ENCODE measurements around the gene DEGS1.
A peak's percentile ranks its signal among the peaks of the same experiment; 100 is the strongest.

The DEGS1 gene

DNA sequence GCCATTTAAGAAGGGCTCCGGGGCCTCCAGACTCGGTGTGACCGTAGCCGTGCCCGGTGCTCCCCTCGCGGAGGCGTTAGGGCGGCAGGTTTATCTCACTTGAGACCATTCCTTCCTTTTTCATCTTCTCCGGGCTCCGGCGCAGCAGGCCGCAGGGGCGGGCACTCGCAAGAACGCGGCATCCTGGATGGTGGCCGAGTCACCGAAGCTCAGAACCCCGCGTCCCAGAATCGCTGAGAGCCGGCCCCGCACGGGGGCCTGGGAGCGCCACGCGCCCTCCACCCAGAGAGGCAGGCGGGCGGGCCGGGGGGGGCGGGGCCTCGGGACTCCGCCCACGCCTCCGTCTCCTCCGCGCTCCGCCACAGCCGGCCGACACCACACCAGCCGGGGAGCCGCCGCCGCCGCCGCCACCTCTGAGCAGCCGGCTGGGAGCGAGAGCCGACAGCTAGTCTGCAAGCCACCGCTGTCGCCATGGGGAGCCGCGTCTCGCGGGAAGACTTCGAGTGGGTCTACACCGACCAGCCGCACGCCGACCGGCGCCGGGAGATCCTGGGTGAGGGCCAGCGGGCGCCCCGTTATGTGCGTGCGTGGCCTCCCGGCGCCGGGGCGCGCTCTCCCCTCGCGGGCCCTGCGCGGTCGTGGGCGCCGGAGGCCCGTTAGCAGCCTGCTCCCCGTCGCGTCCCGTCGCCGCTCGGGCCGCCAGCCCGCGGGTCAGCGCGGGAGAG is at the start of gene DEGS1:
TSS of gene DEGS1 (plus strand) at position 375 of the 725 bp plus-strand sequence. CDS start at position 472, 97 bp downstream.
- peak; percentile 36 for DNase-seq

DNA sequence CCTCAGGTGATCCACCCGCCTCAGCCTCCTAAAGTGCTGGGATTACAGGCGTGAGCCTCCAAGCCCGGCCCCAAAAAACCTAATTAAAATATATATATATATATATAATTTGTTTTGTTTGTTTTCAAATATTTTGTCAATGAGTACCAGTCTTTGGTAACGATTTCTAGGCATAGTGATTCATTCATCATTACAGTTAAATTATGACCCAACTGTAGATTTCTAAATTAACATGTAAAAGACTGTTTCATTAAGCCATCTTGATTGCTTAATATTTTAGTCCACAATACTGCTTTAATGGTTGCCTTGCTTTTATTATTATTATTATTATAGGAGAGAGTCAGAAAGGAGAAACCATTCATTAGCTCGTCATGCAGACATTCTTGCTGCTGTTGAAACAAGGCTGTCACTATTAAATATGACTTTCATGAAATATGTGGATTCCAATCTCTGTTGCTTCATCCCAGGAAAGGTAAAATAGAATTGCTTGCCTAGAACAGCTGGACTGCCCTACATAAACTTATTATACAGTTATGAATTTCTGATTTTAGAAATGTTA is 49.2 kb upstream of the DEGS1 start:
- DNase-seq: peak; percentile 2

- no peak for DNase-seq
Measured at GRCh38 chr1:224137518-224137917, 45.5 kb upstream of the DEGS1 start.

DNA sequence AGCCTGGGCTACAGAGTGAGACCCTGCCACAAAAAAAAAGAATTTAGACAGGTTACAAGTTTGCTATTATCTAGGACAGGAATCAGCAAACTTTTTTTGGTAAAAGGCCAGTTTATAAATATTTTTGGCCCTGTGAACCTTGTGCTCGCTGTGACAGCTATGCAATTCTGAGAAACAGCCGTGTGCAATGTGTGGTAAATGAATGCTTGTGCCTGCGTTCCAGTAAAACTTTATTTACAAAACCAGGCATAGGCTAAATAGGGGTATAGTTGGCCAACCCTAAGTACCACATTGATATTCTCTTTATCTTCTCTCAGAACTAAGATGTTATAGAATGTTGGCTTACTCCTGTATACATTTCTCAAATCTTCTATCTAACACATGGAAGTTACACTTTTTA is 44.8 kb upstream of the DEGS1 start:
- DNase-seq: no peak

- no peak for DNase-seq
Measured at GRCh38 chr1:224141693-224142092, 41.3 kb upstream of the DEGS1 start.

DNA sequence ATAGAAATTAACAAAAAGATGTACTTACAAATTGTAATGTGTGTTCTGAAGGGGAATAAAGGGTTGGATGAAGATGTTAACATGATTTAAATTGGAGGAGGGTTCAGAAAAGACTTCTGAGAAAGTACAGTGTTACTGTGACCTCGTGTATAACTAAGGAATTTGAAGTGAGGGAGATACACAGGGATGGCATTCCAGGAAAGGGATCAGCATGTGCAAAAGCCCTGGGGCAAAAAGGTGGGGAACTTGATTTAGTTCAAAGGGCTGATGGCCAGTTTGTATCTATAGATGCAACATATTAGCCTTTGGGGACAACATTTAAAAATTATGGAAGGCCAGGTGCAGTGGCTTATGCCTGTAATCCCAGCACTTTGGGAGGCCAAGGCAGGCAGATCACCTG is 33.3 kb upstream of the DEGS1 start:
- DNase-seq: no peak

DNA sequence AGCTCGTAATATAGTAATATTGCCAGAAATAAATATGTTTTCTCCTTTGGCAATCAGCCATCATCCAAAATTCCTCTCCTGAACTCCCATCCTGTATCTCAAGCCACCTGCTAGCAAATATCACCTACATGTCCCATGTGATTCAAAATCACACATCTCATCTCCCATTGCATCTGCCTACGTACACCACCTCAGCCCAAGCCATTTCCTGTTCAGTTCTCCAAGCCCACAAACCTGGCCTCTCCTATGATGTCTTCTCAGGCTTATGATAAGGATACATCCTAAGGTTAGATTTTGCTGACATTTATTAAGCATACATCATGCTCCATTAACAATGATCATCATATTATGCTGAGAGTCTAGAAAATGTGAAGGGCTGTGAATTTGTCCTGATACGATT is 31.9 kb upstream of the DEGS1 start:
- DNase-seq: no peak

DNA sequence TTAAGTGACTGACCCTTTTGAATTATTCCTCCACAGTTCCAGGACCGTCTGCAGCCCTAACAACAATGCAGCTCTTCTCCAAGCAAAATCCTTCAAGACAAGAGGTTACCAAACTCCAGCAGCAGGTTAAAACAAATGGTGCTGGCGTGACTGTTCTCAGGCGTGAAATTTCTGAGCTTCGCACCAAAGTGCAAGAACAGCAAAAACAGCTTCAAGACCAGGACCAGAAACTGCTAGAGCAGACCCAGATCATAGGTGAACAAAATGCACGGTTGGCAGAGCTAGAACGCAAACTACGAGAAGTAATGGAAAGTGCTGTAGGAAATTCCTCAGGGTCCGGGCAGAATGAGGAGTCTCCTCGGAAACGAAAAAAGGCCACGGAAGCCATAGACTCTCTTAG is 25.7 kb upstream of the DEGS1 start:
- no peak for DNase-seq

DNA sequence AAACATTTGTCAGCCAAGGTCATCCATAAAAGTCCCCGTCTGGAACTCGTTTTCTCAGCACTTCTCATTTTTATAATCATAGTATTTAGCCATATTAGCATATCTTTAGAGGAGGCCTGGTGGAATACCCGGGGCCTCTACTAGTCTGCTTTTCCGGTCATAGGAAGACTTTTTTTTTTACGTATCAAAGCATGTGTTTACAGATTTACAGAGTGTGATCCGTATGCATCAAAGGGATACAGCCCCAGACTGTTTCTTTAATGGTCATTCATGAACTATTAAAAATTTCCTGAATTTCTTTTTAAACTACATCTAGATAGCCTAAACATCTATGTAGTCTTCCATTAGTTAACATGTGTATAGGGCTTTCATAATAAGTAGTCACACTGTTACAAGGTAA is 23.5 kb upstream of the DEGS1 start:
- no peak for DNase-seq

DNA sequence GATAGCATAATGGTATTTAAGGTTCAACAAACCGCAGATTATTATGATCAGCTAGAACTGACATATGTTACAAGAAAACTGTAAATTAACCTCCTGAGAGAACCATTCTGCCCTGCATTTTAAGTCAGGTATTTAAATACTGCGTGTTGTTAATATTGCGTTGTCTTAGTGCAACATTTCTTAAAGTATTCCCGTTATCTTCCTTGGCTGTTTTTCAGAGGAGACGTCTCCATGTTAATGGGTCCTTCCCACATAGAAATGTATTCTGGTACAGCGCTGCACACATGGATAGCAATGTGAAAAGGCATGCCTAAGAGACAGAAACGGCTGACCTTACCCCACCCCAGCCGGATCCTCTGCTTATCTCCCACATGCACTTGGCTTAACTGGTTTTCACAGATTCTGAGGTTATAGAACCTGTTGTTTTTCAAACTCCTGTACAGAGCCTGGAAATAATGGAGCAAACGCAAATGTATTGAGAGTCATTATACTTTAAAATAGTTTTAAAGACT is 22.8 kb upstream of the DEGS1 start:
- no peak for DNase-seq

- DNase-seq: no peak
Measured at GRCh38 chr1:224162768-224163167, 20.3 kb upstream of the DEGS1 start.

DNA sequence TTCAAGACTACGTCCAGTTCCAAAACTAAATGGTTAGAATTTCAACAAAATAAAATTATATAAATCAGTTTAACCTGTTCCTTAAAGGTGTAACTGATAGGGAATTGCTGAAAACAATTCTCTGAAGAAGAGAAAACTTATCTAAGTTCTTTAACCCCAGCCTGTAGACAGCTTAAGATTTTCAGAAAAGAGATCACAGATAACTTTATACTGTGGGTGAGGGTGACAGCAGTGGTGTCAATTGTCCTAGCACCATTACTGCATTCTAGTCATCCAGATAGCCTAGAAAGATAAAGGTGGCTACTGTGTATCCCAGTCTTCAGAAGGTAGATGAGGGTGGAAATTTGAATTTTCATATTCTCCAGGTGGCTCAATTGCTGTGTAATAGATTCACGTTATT is 19.7 kb upstream of the DEGS1 start:
- DNase-seq: no peak

- DNase-seq: no peak
Measured at GRCh38 chr1:224168859-224169380, 14.1 kb upstream of the DEGS1 start.

GRCh38 chr1:224169718-224170270 is 13.2 kb upstream of the DEGS1 start:
- no peak for DNase-seq

GRCh38 chr1:224170343-224170742 is 12.7 kb upstream of the DEGS1 start:
- DNase-seq: no peak

DNA sequence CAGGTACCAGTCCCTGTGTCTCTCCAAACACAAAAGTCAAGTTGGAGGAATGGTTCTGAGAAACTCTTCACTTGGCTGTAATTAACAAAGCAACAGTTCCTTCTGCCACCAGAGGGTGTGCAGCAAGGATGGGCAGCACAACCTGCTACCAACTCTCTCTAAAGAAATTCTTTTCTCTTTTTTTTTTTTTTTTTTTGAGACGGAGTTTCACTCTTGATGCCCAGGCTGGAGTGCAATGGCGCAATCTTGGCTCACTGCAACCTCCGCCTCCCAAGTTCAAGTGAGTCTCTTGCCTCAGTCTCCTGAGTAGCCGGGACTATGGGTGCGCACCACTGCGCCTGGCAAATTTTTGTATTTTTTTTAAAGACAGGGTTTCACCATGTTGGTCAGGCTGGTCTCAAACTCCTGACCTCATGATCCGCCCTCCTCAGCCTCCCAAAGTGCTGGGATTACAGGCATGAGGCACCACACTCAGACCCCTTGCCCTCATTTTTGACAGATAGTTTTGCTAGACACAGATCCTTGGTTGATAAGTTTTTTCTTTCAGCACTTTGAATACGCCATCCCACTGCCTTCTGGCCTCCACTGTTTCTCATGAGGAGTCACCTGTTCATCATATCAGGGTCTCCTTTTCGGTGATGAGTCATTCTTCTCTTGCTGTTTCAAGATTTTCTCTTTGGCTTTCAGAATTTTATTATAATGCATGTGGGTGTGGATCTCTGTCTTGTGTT is 12.1 kb upstream of the DEGS1 start:
- no peak for DNase-seq

GRCh38 chr1:224172229-224172628 is 10.8 kb upstream of the DEGS1 start:
- DNase-seq: no peak

GRCh38 chr1:224173523-224173922 is 9.5 kb upstream of the DEGS1 start:
- DNase-seq: no peak

DNA sequence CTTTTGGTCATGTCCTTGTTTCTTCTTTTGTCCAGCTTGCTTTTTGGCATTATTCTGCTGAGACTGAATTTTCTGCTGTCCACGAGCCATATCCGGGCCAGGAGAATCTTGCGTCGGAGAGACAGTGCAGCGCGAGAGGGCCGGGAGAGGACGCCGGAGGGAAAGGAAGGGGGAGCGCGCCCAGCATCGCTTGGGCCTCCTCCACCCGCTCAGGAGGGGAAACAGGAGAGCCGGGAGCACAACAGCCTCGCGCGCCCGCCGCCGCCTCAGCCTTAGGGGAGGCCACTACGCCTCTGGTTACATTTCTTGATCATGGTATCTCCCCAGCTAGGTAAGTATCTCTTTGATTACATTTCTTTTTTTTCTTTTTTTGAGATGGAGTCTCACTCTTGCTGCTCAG is 7.4 kb upstream of the DEGS1 start:
- no peak for DNase-seq

- no peak for DNase-seq
Measured at GRCh38 chr1:224177356-224177999, 5.6 kb upstream of the DEGS1 start.

GRCh38 chr1:224178894-224179293 is 4.1 kb upstream of the DEGS1 start:
- DNase-seq: no peak

- no peak for DNase-seq
Measured at GRCh38 chr1:224180783-224181452, 2.1 kb upstream of the DEGS1 start.

All from NCI-H226 (cell line).